Endothelial cell of umbilical vein (primary cell): ENCODE measurements around the gene CDC34. TPM values are rescaled to one million over a fixed set of nuclear protein-coding genes. Genes with fewer than 3 reads are reported as not detected.

Experiments used
- BruUV-seq: library from RNA; stranded (reverse); fragments of 400-500 nt; replicated peaks from 2 replicates; lab custom pipeline; 2021; lab: Mats Ljungman, UMichigan
- CTCF ChIA-PET: fragments of 300-600, 350-600 bp; sonication (Branson Sonifier 250); formaldehyde crosslinking; loops from one replicate; lab custom pipeline; 2021; ENCODE audit warnings: antibody characterized with exemption, inconsistent platforms; lab: Charles Lee
- POLR2A ChIA-PET: fragments of 300-600, 350-600 bp; sonication (Branson Sonifier 250); formaldehyde crosslinking; loops from one replicate; lab custom pipeline; 2021; ENCODE audit warnings: antibody characterized with exemption, inconsistent platforms; lab: Charles Lee
- DNase-seq: peaks from one replicate; pipeline ENCODE4 v3.0.0-alpha.2; 2011; ENCODE audit warnings: low read depth, low spot score
- FAIRE-seq: peaks from 2 replicates; lab custom pipeline; 2011; peaks lifted over from hg19 to GRCh38; lab: Jason Lieb, UNC
- H2AFZ ChIP-seq: 2 replicates; pipeline ENCODE4 v1.6.0; 2012; ENCODE audit warnings: low read depth, low read length, control low read depth, inconsistent platforms
- H3K27ac ChIP-seq: 2 replicates; pipeline ENCODE4 v1.5.1; 2011; ENCODE audit warnings: low read depth, mild to moderate bottlenecking, control low read depth, low read length, moderate library complexity; ENCODE audit not compliant: insufficient read depth
- H3K27me3 ChIP-seq, 2 experiments: 2 replicates each; pipeline versions ENCODE4 v1.6.0 to v1.6.1; 2011; ENCODE audit warnings: low read length in 2 of 2, mixed read lengths in 1 of 2; ENCODE audit not compliant: control insufficient read depth in 2 of 2, insufficient read depth in 2 of 2
- H3K36me3 ChIP-seq, 2 experiments: 2 replicates in 1 of 2; 3 replicates in 1 of 2; pipeline ENCODE4 v1.5.1; 2011; ENCODE audit warnings: low read length in 2 of 2, mild to moderate bottlenecking in 1 of 2, moderate library complexity in 1 of 2; ENCODE audit not compliant: control insufficient read depth in 2 of 2, insufficient read depth in 2 of 2; ENCODE audit errors: extremely low read depth in 1 of 2
- H3K4me1 ChIP-seq: 3 replicates; pipeline ENCODE4 v1.5.1; 2011; ENCODE audit warnings: mild to moderate bottlenecking, low read length; ENCODE audit not compliant: control insufficient read depth, insufficient read depth; ENCODE audit errors: extremely low read depth
- H3K4me2 ChIP-seq: 2 replicates; pipeline ENCODE4 v1.6.1; 2011; ENCODE audit warnings: low read length, control low read depth, mixed read lengths; ENCODE audit not compliant: insufficient read depth
- H3K4me3 ChIP-seq, 3 experiments: fragments of 200-600 bp in 1 of 3; sonication (generic), shearing (Covaris generic) in 1 of 3; replicated peaks in 1 of 3; 2 replicates each; pipeline ENCODE4 v1.5.1; 2011 to 2016; ENCODE audit warnings: control low read depth in 3 of 3, low read length in 3 of 3, mild to moderate bottlenecking in 2 of 3, inconsistent platforms in 1 of 3, low read depth in 1 of 3, moderate library complexity in 1 of 3; ENCODE audit not compliant: insufficient read depth in 1 of 3
- H3K79me2 ChIP-seq: 2 replicates; pipeline ENCODE4 v1.6.0; 2012; ENCODE audit warnings: low read length, inconsistent platforms; ENCODE audit not compliant: control insufficient read depth, insufficient read depth
- H3K9ac ChIP-seq: replicated peaks from 2 replicates; pipeline ENCODE3; 2011; ENCODE audit warnings: low read length, control low read depth; ENCODE audit not compliant: insufficient read depth; ENCODE audit errors: extremely low read depth
- H3K9me1 ChIP-seq: replicated peaks from 3 replicates; pipeline ENCODE4 v1.6.0; 2011; ENCODE audit warnings: mild to moderate bottlenecking, low read length; ENCODE audit not compliant: control insufficient read depth, insufficient read depth; ENCODE audit errors: extremely low read depth
- H3K9me3 ChIP-seq: replicated peaks from 2 replicates; pipeline ENCODE4 v1.5.1; 2012; ENCODE audit warnings: low read length, inconsistent platforms; ENCODE audit not compliant: control insufficient read depth, insufficient read depth
- H4K20me1 ChIP-seq: replicated peaks from 2 replicates; pipeline ENCODE3; 2011; ENCODE audit warnings: mild to moderate bottlenecking, low read length; ENCODE audit not compliant: control insufficient read depth, insufficient read depth; ENCODE audit errors: extremely low read depth
- EZH2 ChIP-seq: IDR thresholded peaks from 2 replicates; pipeline ENCODE4 v1.6.1; 2012; ENCODE audit warnings: borderline replicate concordance, low read depth, mild to moderate bottlenecking, moderate library complexity, low read length, inconsistent platforms; ENCODE audit not compliant: severe bottlenecking
- FOS ChIP-seq: IDR thresholded peaks from 2 replicates; pipeline ENCODE4 v1.6.1; 2011; ENCODE audit warnings: mild to moderate bottlenecking, low read length, moderate library complexity, borderline replicate concordance; ENCODE audit not compliant: insufficient read depth
- GATA2 ChIP-seq: IDR thresholded peaks from 2 replicates; pipeline ENCODE4 v1.7.0; 2011; ENCODE audit warnings: low read depth, mild to moderate bottlenecking, moderate library complexity, mixed read lengths, low read length; ENCODE audit not compliant: insufficient read length, insufficient read depth
- JUN ChIP-seq: IDR thresholded peaks from 2 replicates; pipeline ENCODE4 v1.6.1; 2011; ENCODE audit warnings: borderline replicate concordance, low read depth; ENCODE audit not compliant: insufficient read length, insufficient read depth
- MAX ChIP-seq: IDR thresholded peaks from 2 replicates; pipeline ENCODE4 v1.6.1; 2011; ENCODE audit not compliant: insufficient read depth, insufficient read length
- MYC ChIP-seq: IDR thresholded peaks from one replicate; pipeline ENCODE4 v1.6.1; 2011; ENCODE audit warnings: mild to moderate bottlenecking, low read depth, low read length
- POLR2A ChIP-seq: IDR thresholded peaks from 2 replicates; pipeline ENCODE4 v1.6.1; 2012; ENCODE audit warnings: low read depth, mild to moderate bottlenecking, control low read depth, low read length
- POLR2AphosphoS5 ChIP-seq: IDR thresholded peaks from 2 replicates; pipeline ENCODE4 v1.6.1; 2012; ENCODE audit warnings: low read depth, mild to moderate bottlenecking, control low read depth, low read length, moderate library complexity; ENCODE audit not compliant: insufficient read depth
- dilution Hi-C: fragments of 300-500 bp; cut with MboI; formaldehyde crosslinking; loops from one replicate; pipeline ENCODE4 v1.15.0; 2019; ENCODE audit warnings: low sequenced_read_pairs; ENCODE audit not compliant: extremely low pct_ligation_motif_present
- intact Hi-C: fragments of 100-400 bp; cut with micrococcal nuclease; formaldehyde crosslinking; loops from one replicate; pipeline ENCODE4 v1.10.0; 2022
- polyA plus RNA-seq, 4 experiments: library from polyadenylated mRNA; depleted of rRNA in 3 of 4; stranded (reverse) in 3 of 4; unstranded in 1 of 4; fragments of >200 nt; gene quantifications; 2 replicates each; pipeline versions ENCODE4 v1.2.1 to v1.2.3, GENCODE V29; 2011 to 2012; ENCODE audit warnings: missing spikeins in 1 of 4
- total RNA-seq: library from RNA; stranded (reverse); gene quantifications from 2 replicates; pipeline ENCODE4 v1.2.3, GENCODE V29; 2021
- TF ChIP-seq, protein P1 (sequence below), 2 donors: IDR thresholded peaks; 1 replicate in 1 of 2; 2 replicates in 1 of 2; pipeline ENCODE4 v1.5.1; 2011; ENCODE audit warnings: low read length in 2 of 2, mild to moderate bottlenecking in 2 of 2, moderate library complexity in 2 of 2, control low read depth in 1 of 2, inconsistent platforms in 1 of 2, low read depth in 1 of 2; ENCODE audit not compliant: insufficient read depth in 1 of 2; ENCODE audit errors: extremely low read depth in 1 of 2

Gene CDC34
- total and polyA plus RNA-seq, 2 donors (not counting 3 experiments of a cell fraction or from before 2014, with no cell fraction given): 90.4 to 92.9 TPM

DNA sequence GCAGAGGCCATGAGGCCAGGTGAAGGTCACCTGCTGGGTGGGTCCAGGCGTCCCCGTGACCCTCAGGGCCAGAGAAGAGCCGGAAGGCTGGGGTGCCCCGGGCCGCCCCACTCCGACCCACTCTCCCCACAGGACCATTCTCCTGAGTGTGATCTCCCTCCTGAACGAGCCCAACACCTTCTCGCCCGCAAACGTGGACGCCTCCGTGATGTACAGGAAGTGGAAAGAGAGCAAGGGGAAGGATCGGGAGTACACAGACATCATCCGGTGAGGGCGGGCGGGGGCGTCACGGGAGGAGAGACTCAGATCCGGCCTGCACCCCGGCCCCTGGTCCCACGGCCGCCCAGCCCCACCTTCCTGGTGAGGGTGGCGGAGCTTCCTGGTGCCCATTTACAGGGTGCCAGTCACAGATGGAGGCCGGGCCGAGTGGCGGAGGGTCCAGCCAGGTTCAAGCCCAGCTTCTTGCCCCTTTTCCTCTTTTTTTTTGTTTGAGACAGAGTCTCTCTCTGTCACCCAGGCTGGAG is 5.4 kb downstream of the CDC34 start:
- Histone ChIP-seq H3K4me1 (peaks cover 13% of the 10 kb centered on the region), H2AFZ (no peak overlapping the region), H3K9ac (no peak overlapping the region), H3K79me2 (peaks cover 43% of the 10 kb centered on the region), H3K9me1 (no peaks in the 10 kb centered on the region), H3K36me3 (peaks cover 5 to 42% of the 10 kb centered on the region in 2 experiments), H3K4me3 (no peak overlapping the region), H4K20me1 (no peaks in the 10 kb centered on the region), H3K27ac (no peak overlapping the region), H3K4me2 (no peak overlapping the region), H3K27me3 (no peaks in the 10 kb centered on the region), H3K9me3 (no peaks in the 10 kb centered on the region)
- DNase-seq (no peak), FAIRE-seq (no peak)
- POLR2A ChIA-PET: no interaction called here
- CTCF ChIA-PET: no interaction called here
- dilution Hi-C loops (no loop called here), intact Hi-C loops (no loop called here)
- BruUV-seq: no TSS peak
- TF ChIP-seq POLR2AphosphoS5 (no peak), GATA2 (no peak), MYC (no peak), POLR2A (no peak), MAX (no peak), JUN (no peak), EZH2 (no peak), FOS (no peak)
- TF ChIP-seq, protein P1, sequence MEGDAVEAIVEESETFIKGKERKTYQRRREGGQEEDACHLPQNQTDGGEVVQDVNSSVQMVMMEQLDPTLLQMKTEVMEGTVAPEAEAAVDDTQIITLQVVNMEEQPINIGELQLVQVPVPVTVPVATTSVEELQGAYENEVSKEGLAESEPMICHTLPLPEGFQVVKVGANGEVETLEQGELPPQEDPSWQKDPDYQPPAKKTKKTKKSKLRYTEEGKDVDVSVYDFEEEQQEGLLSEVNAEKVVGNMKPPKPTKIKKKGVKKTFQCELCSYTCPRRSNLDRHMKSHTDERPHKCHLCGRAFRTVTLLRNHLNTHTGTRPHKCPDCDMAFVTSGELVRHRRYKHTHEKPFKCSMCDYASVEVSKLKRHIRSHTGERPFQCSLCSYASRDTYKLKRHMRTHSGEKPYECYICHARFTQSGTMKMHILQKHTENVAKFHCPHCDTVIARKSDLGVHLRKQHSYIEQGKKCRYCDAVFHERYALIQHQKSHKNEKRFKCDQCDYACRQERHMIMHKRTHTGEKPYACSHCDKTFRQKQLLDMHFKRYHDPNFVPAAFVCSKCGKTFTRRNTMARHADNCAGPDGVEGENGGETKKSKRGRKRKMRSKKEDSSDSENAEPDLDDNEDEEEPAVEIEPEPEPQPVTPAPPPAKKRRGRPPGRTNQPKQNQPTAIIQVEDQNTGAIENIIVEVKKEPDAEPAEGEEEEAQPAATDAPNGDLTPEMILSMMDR (IDR thresholded peaks at IDR 0.05; ENCODE audit: extremely low read depth in 1 of 2, insufficient read depth in 1 of 2, low read depth in 1 of 2, low read length in 2 of 2): no peak
